Measurements from ENCODE around the gene F11R. TPM values are rescaled to one million over a fixed set of nuclear protein-coding genes. Genes with fewer than 3 reads are reported as not detected.

F11R gene
- total and polyA plus RNA-seq, 10 of the 15 experiments (the other 5 are each of a cell fraction or from before 2014, with no cell fraction given): 15.3 to 80.9 (median 24.3) TPM

GRCh38 chr1:160987359-160988050, 33.4 kb downstream of the F11R start:
- intact Hi-C loops (cut with micrococcal nuclease; ENCODE audit: unreplicated experiment): no loop called here
- Histone ChIP-seq H3K9ac (ENCODE audit: control insufficient read depth, insufficient read depth, low read length) (no peak overlapping the region), H2AFZ (ENCODE audit: control insufficient read depth, low read depth, low read length) (no peak overlapping the region), H3K36me3 (ENCODE audit: control insufficient read depth in 2 of 2, insufficient read depth in 2 of 2, low read length in 1 of 2) (no peaks in the 10 kb centered on the region), H3K27ac (ENCODE audit: control insufficient read depth, insufficient read depth) (no peak overlapping the region), H3K4me1 (ENCODE audit: control insufficient read depth, insufficient read depth, low read length) (no peaks in the 10 kb centered on the region; the same call in 1 of the 2 replicates), H3K4me3 (no peak overlapping the region), H3K4me2 (ENCODE audit: control insufficient read depth, insufficient read depth) (no peak overlapping the region), H4K20me1 (ENCODE audit: control insufficient read depth, insufficient read depth) (no peaks in the 10 kb centered on the region), H3K9me3 (replicated peaks; ENCODE audit: control insufficient read depth, insufficient read depth, low read length) (no peaks in the 10 kb centered on the region; the same call in 2 of the 3 replicates), H3K27me3 (replicated peaks in 1 of 2; ENCODE audit: control insufficient read depth in 2 of 2, insufficient read depth in 2 of 2, low read length in 1 of 2) (no peaks in the 10 kb centered on the region), H3K79me2 (ENCODE audit: control insufficient read depth, insufficient read depth, low read length) (no peaks in the 10 kb centered on the region)
- ATAC-seq (no peak), DNase-seq (ENCODE audit: low read depth, low spot score) (no peak), FAIRE-seq (no peak)
- RAD21 ChIA-PET (ENCODE audit: unreplicated experiment): interaction anchor here (0.8 to 4.4 kb wide), 11 partner anchors 10 to 368 kb away, joined by 3 to 21 read pairs (median 4); partner anchors contain the start of gene ITLN2
- WGBS (ENCODE audit: insufficient coverage, insufficient replicate concordance, low lambda C conversion rate, missing lambda C conversion rate): 73% methylated on average over 8 of the region's 8 CpGs
- POLR2A ChIA-PET: no interaction called here
- CTCF ChIA-PET: interaction anchor here (0.6 to 7.5 kb wide), 10 partner anchors 10 to 412 kb away, joined by 4 to 136 read pairs (median 10); partner anchors contain the start of genes ITLN2 and KLHDC9
- in situ Hi-C loops (cut with MboI): no loop called here
- BruUV-seq (replicated peaks): no TSS peak
- SMC1A ChIA-PET (ENCODE audit: uncharacterized antibody, unreplicated experiment): interaction anchor here (0.6 to 2.1 kb wide), 14 partner anchors 14 to 312 kb away, joined by 3 to 27 read pairs (median 4); partner anchors contain the start of gene ITLN2
- no peak for TF ChIP-seq E4F1 (IDR thresholded peaks at IDR 0.05; ENCODE audit: borderline replicate concordance, partially characterized antibody)
- TF ChIP-seq SREBF1 (IDR thresholded peaks at IDR 0.05; ENCODE audit: low read length): no peak
- TF ChIP-seq MYB (IDR thresholded peaks at IDR 0.05; ENCODE audit: borderline replicate concordance, low read depth, low read length): no peak
- TF ChIP-seq ZNF622 (IDR thresholded peaks at IDR 0.05): no peak
- no peak for TF ChIP-seq CREM (IDR thresholded peaks at IDR 0.05; ENCODE audit: low read depth)
- TF ChIP-seq ATF3 (IDR thresholded peaks at IDR 0.05; ENCODE audit: borderline replicate concordance, extremely low read depth, low read depth, low read length): no peak
- TF ChIP-seq GATAD2B (conservative IDR thresholded peaks at IDR 0.05; ENCODE audit: low read depth): no peak
- no peak for TF ChIP-seq SMARCA5 (IDR thresholded peaks at IDR 0.05)
- no peak for TF ChIP-seq CHD2 (IDR thresholded peaks at IDR 0.05; ENCODE audit: borderline replicate concordance, low read depth, low read length)
- TF ChIP-seq NR2F1 (conservative IDR thresholded peaks at IDR 0.05): no peak
- no peak for TF ChIP-seq MTA2 (IDR thresholded peaks at IDR 0.05; ENCODE audit: low read depth)
- no peak for TF ChIP-seq PRDM15 (CRISPR knock-in tag; IDR thresholded peaks at IDR 0.05)
- no peak for TF ChIP-seq PBX3 (IDR thresholded peaks at IDR 0.05; ENCODE audit: insufficient replicate concordance, low read depth, low read length)
- no peak for TF ChIP-seq BHLHE40 (IDR thresholded peaks at IDR 0.05; ENCODE audit: borderline replicate concordance in 1 of 2, low read depth in 2 of 2, low read length in 1 of 2)

Data from GM12878 (cell line).